K562 (cell line): Measurements from ENCODE around the gene ADGRB3. TPM values are rescaled to one million over a fixed set of nuclear protein-coding genes. Genes with fewer than 3 reads are reported as not detected.

Experiments
- ATAC-seq: fragments of 200-7000 bp; cut with Tn5 transposase; 3 replicates; pipeline ENCODE4 v1.9.1; 2020; ENCODE audit warnings: moderate library complexity
- BruUV-seq: library from RNA; stranded (reverse); fragments of 400-500 nt; replicated peaks from 2 replicates; lab custom pipeline; 2021; lab: Mats Ljungman, UMichigan
- CTCF ChIA-PET: fragments of 300-600 bp; formaldehyde crosslinking; extraction: SDS; loops from one replicate; lab custom pipeline; 2021; ENCODE audit warnings: low intra/inter-chr PET ratio; lab: Yijun Ruan, JAX
- POLR2A ChIA-PET: fragments of 300-600, 350-650 bp; sonication (Branson Sonifier 250); formaldehyde crosslinking; extraction: SDS; loops from one replicate; lab custom pipeline; 2021; ENCODE audit warnings: antibody characterized with exemption, inconsistent platforms; lab: Yijun Ruan, JAX
- DNase-seq, 4 experiments: peaks; one replicate each; pipeline versions ENCODE4 v3.0.0 to v3.0.0-alpha.2; 2011 to 2018; ENCODE audit warnings: low spot score in 3 of 4, mixed read lengths in 3 of 4; ENCODE audit errors: extremely low read depth in 1 of 4
- FAIRE-seq: peaks from 2 replicates; lab custom pipeline; 2011; peaks lifted over from hg19 to GRCh38; lab: Jason Lieb, UNC
- H2AFZ ChIP-seq: 2 replicates; pipeline ENCODE4 v1.6.0; 2011; ENCODE audit warnings: low read depth, low read length, control low read depth, inconsistent platforms
- H3K27ac ChIP-seq: fragments of 200-600 bp; 3 replicates; pipeline ENCODE4 v1.8.0; 2011; ENCODE audit warnings: low read depth, mild to moderate bottlenecking, control low read depth, inconsistent platforms, low read length, moderate library complexity, mixed read lengths; ENCODE audit errors: extremely low read depth
- H3K27me3 ChIP-seq, 2 experiments: fragments of 300-600 bp in 1 of 2; 2 replicates in 1 of 2; 3 replicates in 1 of 2; pipeline versions ENCODE4 v1.6.0 to v1.8.0; 2011; ENCODE audit warnings: inconsistent platforms in 2 of 2, low read length in 2 of 2, mild to moderate bottlenecking in 1 of 2, mixed read lengths in 1 of 2, moderate library complexity in 1 of 2; ENCODE audit not compliant: control insufficient read depth in 2 of 2, insufficient read depth in 2 of 2
- H3K36me3 ChIP-seq: fragments of 300-600 bp; 3 replicates; pipeline ENCODE4 v1.8.0; 2011; ENCODE audit warnings: mild to moderate bottlenecking, low read length, inconsistent platforms; ENCODE audit not compliant: control insufficient read depth, insufficient read depth
- H3K4me1 ChIP-seq, 2 experiments: fragments of 200-600 bp in 1 of 2; replicated peaks in 1 of 2; 2 replicates in 1 of 2; 3 replicates in 1 of 2; pipeline versions ENCODE4 v1.5.1 to v1.8.0; 2011; ENCODE audit warnings: inconsistent platforms in 2 of 2, low read length in 2 of 2, mild to moderate bottlenecking in 1 of 2, mixed read lengths in 1 of 2, moderate library complexity in 1 of 2; ENCODE audit not compliant: control insufficient read depth in 2 of 2, insufficient read depth in 2 of 2
- H3K4me2 ChIP-seq: 2 replicates; pipeline ENCODE4 v1.6.1; 2011; ENCODE audit warnings: low read length, control low read depth, inconsistent platforms, mixed read lengths; ENCODE audit not compliant: insufficient read depth
- H3K4me3 ChIP-seq: fragments of 200-600 bp; sonication (generic), shearing (Covaris generic); 2 replicates; pipeline ENCODE4 v1.5.1; 2016; ENCODE audit warnings: control low read depth, inconsistent platforms
- H3K79me2 ChIP-seq: fragments of 200-600 bp; 3 replicates; pipeline ENCODE4 v1.8.0; 2011; ENCODE audit warnings: low read length, inconsistent platforms; ENCODE audit not compliant: control insufficient read depth, insufficient read depth
- H3K9ac ChIP-seq, 2 experiments: 2 replicates each; pipeline versions ENCODE4 v1.6.0 to v1.6.1; 2011; ENCODE audit warnings: low read depth in 2 of 2, low read length in 2 of 2, control low read depth in 1 of 2, inconsistent platforms in 1 of 2, mild to moderate bottlenecking in 1 of 2, mixed read lengths in 1 of 2; ENCODE audit not compliant: insufficient read depth in 1 of 2
- H3K9me1 ChIP-seq: one replicate; pipeline ENCODE4 v1.6.0; 2011; ENCODE audit warnings: inconsistent platforms, mild to moderate bottlenecking, low read length, moderate library complexity; ENCODE audit not compliant: control insufficient read depth, insufficient read depth
- H3K9me3 ChIP-seq: replicated peaks from 2 replicates; pipeline ENCODE4 v1.5.1; 2011; ENCODE audit warnings: low read depth, low read length, inconsistent platforms; ENCODE audit not compliant: control insufficient read depth, insufficient read depth
- H4K20me1 ChIP-seq: replicated peaks from 2 replicates; pipeline ENCODE4 v1.6.1; 2011; ENCODE audit warnings: low read length, inconsistent platforms, mixed read lengths; ENCODE audit not compliant: control insufficient read depth, insufficient read depth
- CEBPB ChIP-seq: fragments of 450-650 bp; IDR thresholded peaks from 2 replicates; pipeline ENCODE4 v1.6.1; 2016; ENCODE audit warnings: missing genetic modification characterization, missing compliant biosample characterization
- GABPB1 ChIP-seq: sonication (generic); formaldehyde crosslinking; IDR thresholded peaks from 2 replicates; pipeline ENCODE4 v1.8.0; 2022; ENCODE audit warnings: mild to moderate bottlenecking, missing genetic modification reagents
- KDM1A ChIP-seq, 2 experiments: fragments of 450-650 bp; IDR thresholded peaks; 2 replicates each; pipeline ENCODE4 v1.6.1; 2016; ENCODE audit warnings: mild to moderate bottlenecking in 2 of 2
- MECOM ChIP-seq: fragments of 250-450 bp; sonication (Bioruptor Pico); IDR thresholded peaks from 2 replicates; pipeline ENCODE4 v1.8.0; 2022; ENCODE audit warnings: inconsistent platforms
- NR1H2 ChIP-seq: sonication (generic); formaldehyde crosslinking; IDR thresholded peaks from 2 replicates; pipeline ENCODE4 v1.4.0; 2020; ENCODE audit warnings: mild to moderate bottlenecking, missing genetic modification reagents
- PYGO2 ChIP-seq: fragments of 450-650 bp; IDR thresholded peaks from 2 replicates; pipeline ENCODE4 v1.6.1; 2016; ENCODE audit warnings: mild to moderate bottlenecking, missing genetic modification characterization, moderate library complexity, missing compliant biosample characterization
- SETDB1 ChIP-seq: IDR thresholded peaks from one replicate; pipeline ENCODE4 v1.6.1; 2012; ENCODE audit warnings: low read length, control low read depth, inconsistent platforms
- TCFL5 ChIP-seq: fragments of 250-450 bp; sonication (Bioruptor Pico); conservative IDR thresholded peaks from 2 replicates; pipeline ENCODE4 v1.6.1; 2021; ENCODE audit warnings: mild to moderate bottlenecking, moderate library complexity, matching md5 sums
- TEAD1 ChIP-seq, 2 experiments: fragments of 450-650 bp in 1 of 2; sonication (generic) in 1 of 2; formaldehyde crosslinking; IDR thresholded peaks; 2 replicates each; pipeline versions ENCODE4 v1.4.0 to v1.8.0; 2020 to 2022; ENCODE audit warnings: mild to moderate bottlenecking in 2 of 2, missing genetic modification reagents in 1 of 2
- THRAP3 ChIP-seq: fragments of 450-650 bp; IDR thresholded peaks from 2 replicates; pipeline ENCODE4 v1.6.1; 2016; ENCODE audit warnings: mild to moderate bottlenecking, inconsistent platforms, borderline replicate concordance
- ZNF436 ChIP-seq: fragments of 250-450, 450-650 bp; sonication (Bioruptor Pico); formaldehyde crosslinking; IDR thresholded peaks from 2 replicates; pipeline ENCODE4 v1.7.0; 2020; ENCODE audit warnings: mild to moderate bottlenecking
- ZZZ3 ChIP-seq: fragments of 450-650 bp; IDR thresholded peaks from 2 replicates; pipeline ENCODE4 v1.6.1; 2016; ENCODE audit warnings: antibody characterized with exemption, mild to moderate bottlenecking, moderate library complexity
- in situ Hi-C: fragments of 300-500 bp; cut with MboI; formaldehyde crosslinking; loops from 4 replicates; pipeline ENCODE4 v1.15.0; 2018; ENCODE audit warnings: inconsistent platforms, mixed read lengths
- intact Hi-C: fragments of 100-400 bp; cut with micrococcal nuclease; formaldehyde crosslinking; loops from 2 replicates; pipeline ENCODE4 v1.14.2; 2022
- polyA plus RNA-seq, 8 experiments: library from polyadenylated mRNA; depleted of rRNA in 4 of 8; stranded (reverse) in 5 of 8; unstranded in 3 of 8; fragments of >200 nt; fragmentation: Nextera tagmentation in 2 of 8; fragmentation: Illumina TruSeq in 1 of 8; extraction: Ambion mirVana in 2 of 8; extraction: Trizol in 1 of 8; gene quantifications; 2 replicates each; pipeline versions ENCODE4 v1.2.1 to v1.2.3, GENCODE V29; 2011 to 2014; ENCODE audit warnings: inconsistent platforms in 1 of 8, missing spikeins in 1 of 8
- total RNA-seq, 7 experiments: library from RNA; depleted of rRNA in 6 of 7; stranded (reverse); fragments of >200 nt in 6 of 7; fragmentation: Illumina TruSeq in 2 of 7; extraction: Trizol in 2 of 7; gene quantifications; 2 replicates each; pipeline versions ENCODE4 v1.2.1 to v1.2.3, GENCODE V29; 2011 to 2021; ENCODE audit warnings: low replicate concordance in 1 of 7

The ADGRB3 gene
- total and polyA plus RNA-seq, 9 of the 15 experiments (the other 6 are each of a cell fraction or from before 2014, with no cell fraction given), result 0.90 to 7.8 (median 2.4) TPM

DNA sequence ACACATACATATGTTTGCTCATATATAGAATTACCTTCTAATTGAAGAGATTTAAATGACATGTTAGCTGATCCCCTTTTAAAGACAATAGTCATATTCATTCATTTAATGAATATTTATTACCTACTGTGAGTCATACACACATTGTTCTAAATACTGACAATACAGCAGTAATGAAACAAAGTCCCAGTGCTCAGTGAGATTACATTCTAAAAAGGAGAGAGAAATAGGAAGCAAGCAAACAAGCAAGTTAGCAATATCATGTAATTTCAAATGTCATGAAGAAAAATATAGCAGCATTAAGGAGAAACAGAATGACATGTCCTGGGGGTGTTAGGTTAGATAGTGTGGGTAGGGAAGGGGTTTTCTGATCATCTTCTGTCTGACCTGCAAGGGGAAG, 136.3 kb downstream of the ADGRB3 start:
- Histone ChIP-seq H3K36me3 (no peaks in the 10 kb centered on the region), H4K20me1 (no peaks in the 10 kb centered on the region), H3K4me2 (no peak overlapping the region), H3K9me1 (no peaks in the 10 kb centered on the region), H3K4me1 (0 out of 5 replicates have a peak, but pooled peaks cover 0 to 3% of the 10 kb centered on the region in 2 experiments), H2AFZ (no peak overlapping the region), H3K9ac (no peak overlapping the region), H3K4me3 (no peak overlapping the region), H3K27me3 (no peaks in the 10 kb centered on the region), H3K27ac (no peak overlapping the region), H3K9me3 (no peaks in the 10 kb centered on the region), H3K79me2 (no peaks in the 10 kb centered on the region)
- BruUV-seq, result no TSS peak
- no peak for DNase-seq
- peak; percentile 29 for FAIRE-seq
- TF ChIP-seq TEAD1 (CRISPR knock-in tag; IDR thresholded peaks at IDR 0.05), result no peak
- no peak for TF ChIP-seq THRAP3
- no peak for TF ChIP-seq GABPB1 (CRISPR knock-in tag)
- TF ChIP-seq CEBPB (tag), result no peak
- no peak for TF ChIP-seq MECOM
- TF ChIP-seq NR1H2 (CRISPR knock-in tag), result no peak
- no peak for TF ChIP-seq TCFL5 (CRISPR knock-in tag)
- no peak for TF ChIP-seq ZNF436 (CRISPR knock-in tag)
- TF ChIP-seq PYGO2 (tag), result no peak
- TF ChIP-seq ZZZ3, result no peak
- TF ChIP-seq KDM1A (IDR thresholded peaks at IDR 0.05), result no peak
- no peak for TF ChIP-seq SETDB1
- CTCF ChIA-PET, result no interaction called here
- intact Hi-C loops, result loop anchor here (10.0 kb wide), 1 partner anchor 1707 kb away; no protein-coding TSS in a partner anchor
- POLR2A ChIA-PET, result no interaction called here
- in situ Hi-C loops, result loop anchor here (10.0 kb wide), 1 partner anchor 427 kb away; no protein-coding TSS in a partner anchor
- ATAC-seq, result no peak
